ENCODE results near the gene SH3D19.

DNA sequence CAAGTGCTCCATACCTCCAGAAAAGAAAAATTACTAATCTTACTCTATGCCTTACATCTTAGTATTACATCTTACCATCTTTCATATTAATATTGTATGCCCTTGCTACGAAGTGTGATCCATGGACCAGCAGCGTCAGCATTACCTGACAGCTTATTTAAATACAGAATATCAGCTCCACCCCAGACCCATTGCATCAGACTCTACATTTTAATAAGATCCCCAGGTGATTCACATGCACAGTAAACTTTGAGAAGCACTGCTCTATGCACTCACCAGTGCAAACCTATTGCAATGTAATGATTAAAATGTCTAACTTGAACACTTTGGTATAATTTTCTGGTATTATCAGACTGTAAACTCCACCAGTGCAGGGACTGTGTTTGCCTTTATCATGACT, 14.1 kb upstream of the SH3D19 start:
- TF ChIP-seq, protein P1, sequence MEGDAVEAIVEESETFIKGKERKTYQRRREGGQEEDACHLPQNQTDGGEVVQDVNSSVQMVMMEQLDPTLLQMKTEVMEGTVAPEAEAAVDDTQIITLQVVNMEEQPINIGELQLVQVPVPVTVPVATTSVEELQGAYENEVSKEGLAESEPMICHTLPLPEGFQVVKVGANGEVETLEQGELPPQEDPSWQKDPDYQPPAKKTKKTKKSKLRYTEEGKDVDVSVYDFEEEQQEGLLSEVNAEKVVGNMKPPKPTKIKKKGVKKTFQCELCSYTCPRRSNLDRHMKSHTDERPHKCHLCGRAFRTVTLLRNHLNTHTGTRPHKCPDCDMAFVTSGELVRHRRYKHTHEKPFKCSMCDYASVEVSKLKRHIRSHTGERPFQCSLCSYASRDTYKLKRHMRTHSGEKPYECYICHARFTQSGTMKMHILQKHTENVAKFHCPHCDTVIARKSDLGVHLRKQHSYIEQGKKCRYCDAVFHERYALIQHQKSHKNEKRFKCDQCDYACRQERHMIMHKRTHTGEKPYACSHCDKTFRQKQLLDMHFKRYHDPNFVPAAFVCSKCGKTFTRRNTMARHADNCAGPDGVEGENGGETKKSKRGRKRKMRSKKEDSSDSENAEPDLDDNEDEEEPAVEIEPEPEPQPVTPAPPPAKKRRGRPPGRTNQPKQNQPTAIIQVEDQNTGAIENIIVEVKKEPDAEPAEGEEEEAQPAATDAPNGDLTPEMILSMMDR (IDR thresholded peaks at IDR 0.05; ENCODE audit: insufficient read depth, low read length, poor library complexity, severe bottlenecking) = no peak
- TF ChIP-seq EZH2phosphoT487 (conservative IDR thresholded peaks at IDR 0.05; ENCODE audit: low read length) = no peak
